Breast epithelium (tissue), 4 donors: ENCODE results near the gene CCDC167. TPM values are rescaled to one million over a fixed set of nuclear protein-coding genes. Genes with fewer than 3 reads are reported as not detected.

Experiments used
- DNase-seq, 2 donors: peaks; one replicate each; pipeline ENCODE4 v3.0.0-alpha.2; 2019; ENCODE audit warnings: low spot score in 2 of 2
- H3K27ac ChIP-seq, 2 donors: fragments of 200-600 bp; sonication (generic) in 1 of 2; one replicate each; pipeline ENCODE4 v1.5.1; 2016 to 2019; ENCODE audit warnings: mild to moderate bottlenecking in 1 of 2
- H3K27me3 ChIP-seq, 2 donors: fragments of 200-600 bp; sonication (generic) in 1 of 2; one replicate each; pipeline versions ENCODE4 v1.5.1 to v1.6.0; 2017 to 2019; ENCODE audit warnings: control low read depth in 1 of 2, mild to moderate bottlenecking in 1 of 2
- H3K36me3 ChIP-seq: fragments of 200-600 bp; one replicate; pipeline ENCODE4 v1.5.1; 2019
- H3K4me1 ChIP-seq, 2 donors: fragments of 200-600 bp; sonication (generic); one replicate each; pipeline ENCODE4 v1.5.1; 2016 to 2019; ENCODE audit warnings: control low read depth in 1 of 2
- H3K4me3 ChIP-seq, 3 donors: fragments of 200-600 bp; sonication (generic); 1 replicate in 2 of 3; 2 replicates in 1 of 3; pipeline ENCODE4 v1.5.1; 2016 to 2019; ENCODE audit warnings: mild to moderate bottlenecking in 3 of 3, moderate library complexity in 2 of 3
- H3K9me3 ChIP-seq, 2 donors: fragments of 200-600 bp; sonication (generic) in 1 of 2; one replicate each; pipeline ENCODE4 v1.5.1; 2016 to 2019; ENCODE audit warnings: control low read depth in 1 of 2
- POLR2A ChIP-seq: fragments of 450-650 bp; IDR thresholded peaks from one replicate; pipeline ENCODE4 v1.6.1; 2016; ENCODE audit warnings: antibody characterized with exemption, mild to moderate bottlenecking, moderate library complexity
- POLR2AphosphoS5 ChIP-seq, 3 donors: sonication (generic); formaldehyde crosslinking; IDR thresholded peaks; one replicate each; pipeline ENCODE4 v1.6.1; 2017; ENCODE audit warnings: antibody characterized with exemption in 3 of 3
- intact Hi-C: fragments of 100-400 bp; cut with DNase I; formaldehyde crosslinking; loops from one replicate; pipeline ENCODE4 v1.15.1; 2023; ENCODE audit warnings: low total_unique reads
- total RNA-seq, 3 donors: library from RNA; depleted of rRNA; stranded (reverse); fragments of >200 nt; gene quantifications; one replicate each; pipeline ENCODE4 v1.1.0, GENCODE V29; 2016
- TF ChIP-seq, protein P1 (sequence below), 3 donors: fragments of 450-650 bp; IDR thresholded peaks; one replicate each; pipeline ENCODE4 v1.5.1; 2016 to 2017; ENCODE audit warnings: antibody characterized with exemption in 3 of 3, mild to moderate bottlenecking in 3 of 3, moderate library complexity in 3 of 3

CCDC167 gene
- total RNA-seq, 3 donors from 2014 or later: 14.1 to 39.3 (median 14.8) TPM

DNA sequence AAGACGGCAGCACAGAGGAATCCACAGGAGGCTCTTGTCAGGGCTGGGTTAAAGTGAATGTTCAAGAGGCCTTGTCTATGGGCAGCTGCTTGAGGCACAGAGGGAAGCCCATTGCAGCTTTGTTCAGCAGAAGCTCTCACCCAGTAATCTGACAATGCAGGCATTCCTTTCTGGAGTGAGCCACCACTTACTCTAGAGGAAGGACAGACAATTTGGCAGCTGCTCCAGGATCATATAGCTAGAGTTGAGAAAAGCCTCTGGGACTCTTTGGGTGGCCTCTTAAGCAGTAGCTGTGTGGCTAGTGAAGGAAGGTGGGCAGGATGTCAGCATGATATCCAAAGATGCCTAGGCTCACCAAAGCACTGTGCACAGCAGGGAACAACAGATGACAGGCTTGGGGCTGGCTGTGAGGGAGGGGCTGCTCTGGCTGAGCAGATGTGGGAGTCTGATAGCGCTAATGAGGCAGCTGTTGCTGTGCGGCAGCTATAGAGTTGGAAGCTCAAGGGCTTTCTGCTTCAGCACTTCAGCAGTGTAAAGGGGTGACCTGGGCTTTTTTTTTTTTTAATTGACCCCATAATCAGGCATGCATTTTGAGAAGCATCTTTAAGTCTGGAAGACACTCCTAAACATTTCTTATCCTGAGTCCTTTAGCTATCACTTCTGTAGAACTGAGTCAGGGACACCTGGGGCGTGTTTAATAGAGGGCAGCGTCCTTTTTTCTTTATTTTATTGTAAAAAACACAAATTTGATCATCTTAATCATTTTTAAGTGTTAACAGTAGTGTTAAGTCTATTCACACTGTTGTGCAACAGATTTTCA, 39.5 kb downstream of the CCDC167 start:
- intact Hi-C loops: no loop called here
- H3K9me3 ChIP-seq: no peaks in the 10 kb centered on the region
- DNase-seq: no peak
- H3K4me3 ChIP-seq: no peak overlapping the region
- H3K27ac ChIP-seq: no peak overlapping the region
- TF ChIP-seq, protein P1, sequence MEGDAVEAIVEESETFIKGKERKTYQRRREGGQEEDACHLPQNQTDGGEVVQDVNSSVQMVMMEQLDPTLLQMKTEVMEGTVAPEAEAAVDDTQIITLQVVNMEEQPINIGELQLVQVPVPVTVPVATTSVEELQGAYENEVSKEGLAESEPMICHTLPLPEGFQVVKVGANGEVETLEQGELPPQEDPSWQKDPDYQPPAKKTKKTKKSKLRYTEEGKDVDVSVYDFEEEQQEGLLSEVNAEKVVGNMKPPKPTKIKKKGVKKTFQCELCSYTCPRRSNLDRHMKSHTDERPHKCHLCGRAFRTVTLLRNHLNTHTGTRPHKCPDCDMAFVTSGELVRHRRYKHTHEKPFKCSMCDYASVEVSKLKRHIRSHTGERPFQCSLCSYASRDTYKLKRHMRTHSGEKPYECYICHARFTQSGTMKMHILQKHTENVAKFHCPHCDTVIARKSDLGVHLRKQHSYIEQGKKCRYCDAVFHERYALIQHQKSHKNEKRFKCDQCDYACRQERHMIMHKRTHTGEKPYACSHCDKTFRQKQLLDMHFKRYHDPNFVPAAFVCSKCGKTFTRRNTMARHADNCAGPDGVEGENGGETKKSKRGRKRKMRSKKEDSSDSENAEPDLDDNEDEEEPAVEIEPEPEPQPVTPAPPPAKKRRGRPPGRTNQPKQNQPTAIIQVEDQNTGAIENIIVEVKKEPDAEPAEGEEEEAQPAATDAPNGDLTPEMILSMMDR (IDR thresholded peaks at IDR 0.05): no peak
- TF ChIP-seq POLR2AphosphoS5 (IDR thresholded peaks at IDR 0.05): no peak
- no peak for TF ChIP-seq POLR2A
- peaks cover 24% of the 10 kb centered on the region for H3K36me3 ChIP-seq
- H3K4me1 ChIP-seq: no peaks in the 10 kb centered on the region
- no peaks in the 10 kb centered on the region for H3K27me3 ChIP-seq

DNA sequence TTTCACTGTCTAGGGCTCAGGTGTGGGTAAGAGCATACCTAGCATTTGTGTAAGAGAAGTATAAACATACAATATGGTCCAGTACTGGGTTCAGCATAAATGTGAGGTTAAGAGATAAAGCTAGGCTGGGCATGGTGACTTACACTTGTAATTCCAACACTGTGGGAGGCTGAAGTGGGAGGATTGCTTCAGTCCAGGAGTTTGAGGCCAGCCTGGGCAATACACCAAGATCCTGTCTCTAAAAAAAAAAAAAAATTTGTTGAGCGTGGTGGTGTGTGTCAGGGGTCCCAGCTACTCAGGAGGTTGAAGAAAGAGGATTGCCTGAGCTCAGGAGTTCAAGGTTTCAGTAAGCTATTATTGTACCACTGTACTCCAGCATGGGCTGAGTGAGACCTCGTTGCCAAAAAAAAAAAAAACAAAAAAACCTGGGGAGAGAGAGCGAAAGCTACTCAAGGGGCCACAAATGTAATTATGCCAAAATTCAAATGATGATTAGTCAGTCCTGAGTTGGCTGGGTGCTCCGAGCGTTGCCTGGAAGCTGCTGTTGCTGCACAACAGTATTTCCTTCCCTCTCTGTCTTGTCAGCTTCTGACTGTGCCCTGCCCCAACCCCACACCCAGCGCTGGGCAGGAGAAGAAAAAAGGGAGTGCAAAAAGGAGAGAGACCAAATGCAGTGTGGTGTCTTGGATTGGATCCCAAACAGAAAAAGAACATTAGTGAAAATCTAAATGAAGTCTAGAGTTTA, 42.7 kb downstream of the CCDC167 start:
- Histone ChIP-seq H3K9me3 (no peaks in the 10 kb centered on the region), H3K4me3 (no peak overlapping the region), H3K27ac (no peak overlapping the region), H3K27me3 (no peaks in the 10 kb centered on the region), H3K36me3 (peaks cover 19% of the 10 kb centered on the region), H3K4me1 (no peaks in the 10 kb centered on the region)
- DNase-seq: no peak
- TF ChIP-seq, protein P1 (IDR thresholded peaks at IDR 0.05): no peak
- TF ChIP-seq POLR2A: no peak
- intact Hi-C loops: no loop called here

DNA sequence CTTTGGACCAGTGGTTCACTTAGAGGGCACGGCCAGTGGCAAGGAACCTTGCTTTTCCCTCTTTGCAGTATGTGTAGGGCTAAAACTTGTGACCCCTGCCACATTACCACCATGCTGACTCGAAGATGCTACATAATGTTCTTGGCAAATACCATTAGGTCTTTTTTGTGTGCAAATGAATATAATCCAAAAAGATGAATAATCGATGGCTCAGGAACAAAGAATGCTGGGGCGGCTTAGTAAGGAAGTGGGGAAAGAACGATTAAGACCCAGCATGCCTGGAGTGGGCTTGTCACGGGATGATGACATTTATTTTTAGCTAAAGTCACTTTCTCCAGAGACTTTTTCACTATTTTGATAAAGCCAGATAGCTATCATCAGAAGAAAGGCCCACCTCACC, 43.6 kb downstream of the CCDC167 start:
- Histone ChIP-seq H3K27me3 (no peaks in the 10 kb centered on the region), H3K4me1 (no peaks in the 10 kb centered on the region), H3K36me3 (peaks cover 17% of the 10 kb centered on the region), H3K4me3 (no peak overlapping the region), H3K9me3 (no peaks in the 10 kb centered on the region), H3K27ac (no peak overlapping the region)
- intact Hi-C loops: no loop called here
- no peak for DNase-seq
- TF ChIP-seq POLR2A: no peak
- TF ChIP-seq POLR2AphosphoS5 (IDR thresholded peaks at IDR 0.05): no peak
- TF ChIP-seq, protein P1 (IDR thresholded peaks at IDR 0.05): no peak

DNA sequence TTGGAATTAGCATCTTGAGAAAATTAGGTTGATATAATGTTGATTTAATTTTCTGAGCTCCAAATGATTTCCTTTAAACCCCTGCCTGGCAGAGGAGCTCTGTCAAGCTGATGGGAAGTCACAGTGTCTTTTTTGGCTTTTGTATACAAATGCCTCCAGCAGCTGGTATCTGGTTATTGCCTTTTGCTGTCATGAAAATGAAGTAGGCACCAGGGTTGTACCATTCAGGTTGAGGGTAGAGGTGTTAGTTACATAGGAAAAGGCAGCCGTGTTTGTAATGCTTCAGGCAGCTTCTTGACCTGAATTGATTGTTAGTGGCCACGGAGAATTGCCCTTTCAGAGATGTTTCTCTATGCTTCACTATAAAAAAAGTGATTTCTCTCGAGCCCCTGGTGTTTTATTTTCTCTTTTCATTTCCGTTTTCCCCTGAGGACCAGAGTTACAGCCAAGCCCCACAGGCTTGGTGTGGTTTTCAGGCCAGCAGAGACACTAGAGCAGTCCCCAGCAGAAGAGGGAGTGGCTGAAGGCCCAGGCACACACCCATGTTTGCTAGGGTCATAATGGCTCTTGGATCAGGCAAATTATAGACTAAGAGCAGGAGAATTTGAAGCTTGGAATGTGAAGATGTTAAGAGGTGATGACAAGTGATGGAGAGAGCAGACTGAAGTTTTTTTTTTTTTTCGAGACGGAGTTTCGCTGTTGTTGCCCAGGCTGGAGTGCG, 45.1 kb downstream of the CCDC167 start:
- intact Hi-C loops: no loop called here
- H3K4me1 ChIP-seq: no peaks in the 10 kb centered on the region
- no peak for TF ChIP-seq POLR2AphosphoS5 (IDR thresholded peaks at IDR 0.05)
- TF ChIP-seq POLR2A: no peak
- TF ChIP-seq, protein P1 (IDR thresholded peaks at IDR 0.05): no peak
- H3K27ac ChIP-seq: no peak overlapping the region
- H3K27me3 ChIP-seq: no peaks in the 10 kb centered on the region
- H3K9me3 ChIP-seq: no peaks in the 10 kb centered on the region
- no peak for DNase-seq
- peaks cover 9% of the 10 kb centered on the region for H3K36me3 ChIP-seq
- H3K4me3 ChIP-seq: no peak overlapping the region

DNA sequence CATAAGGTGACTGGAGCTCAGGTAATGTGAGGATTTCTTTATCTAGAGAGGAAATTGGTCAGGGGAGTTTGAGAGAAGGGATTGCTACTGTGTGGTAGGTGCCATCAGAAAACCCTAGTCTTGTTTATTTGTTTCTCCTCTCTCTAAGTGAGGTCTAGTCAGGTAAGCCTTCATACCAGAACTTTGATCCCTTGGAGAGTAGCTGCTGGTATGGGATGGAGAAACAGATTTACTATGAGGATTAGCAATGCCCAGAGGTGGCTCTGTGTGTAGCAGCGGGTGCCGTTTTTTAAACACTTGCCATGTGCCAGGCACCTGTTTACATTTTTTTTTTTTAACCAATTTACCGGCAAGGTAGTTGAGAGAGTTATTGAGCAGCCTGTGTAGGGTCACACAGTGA, 47.2 kb downstream of the CCDC167 start:
- intact Hi-C loops: no loop called here
- DNase-seq: no peak
- TF ChIP-seq POLR2AphosphoS5 (IDR thresholded peaks at IDR 0.05) (no peak), POLR2A (no peak)
- TF ChIP-seq, protein P1 (IDR thresholded peaks at IDR 0.05): no peak
- no peak overlapping the region for H3K27ac ChIP-seq
- no peak overlapping the region for H3K4me3 ChIP-seq
- H3K4me1 ChIP-seq: no peaks in the 10 kb centered on the region
- no peaks in the 10 kb centered on the region for H3K36me3 ChIP-seq
- no peaks in the 10 kb centered on the region for H3K9me3 ChIP-seq
- no peaks in the 10 kb centered on the region for H3K27me3 ChIP-seq
